KMS-11 (cell line): ENCODE results near the gene CCND2.

Experiments used
- H2AFZ ChIP-seq: fragments of 200-600 bp; sonication (generic); 2 replicates; pipeline ENCODE4 v1.6.1; 2016; ENCODE audit warnings: antibody characterized with exemption, mixed run types, low read depth
- H3K27ac ChIP-seq: fragments of 200-600 bp; sonication (generic); 2 replicates; pipeline ENCODE4 v1.6.1; 2016; ENCODE audit warnings: mild to moderate bottlenecking, mixed run types
- H3K27me3 ChIP-seq: fragments of 200-600 bp; sonication (generic); 2 replicates; pipeline ENCODE4 v1.6.1; 2017; ENCODE audit warnings: mild to moderate bottlenecking, low read depth, mixed run types, moderate library complexity; ENCODE audit not compliant: insufficient read depth
- H3K36me3 ChIP-seq: fragments of 200-600 bp; sonication (generic); 2 replicates; pipeline ENCODE4 v1.6.1; 2017; ENCODE audit warnings: mild to moderate bottlenecking, mixed run types; ENCODE audit not compliant: insufficient read depth
- H3K4me1 ChIP-seq: fragments of 200-600 bp; sonication (generic); 2 replicates; pipeline ENCODE4 v1.6.1; 2016; ENCODE audit warnings: mild to moderate bottlenecking, low read depth, mixed run types; ENCODE audit not compliant: poor library complexity, severe bottlenecking
- H3K4me2 ChIP-seq: fragments of 200-600 bp; sonication (generic); 2 replicates; pipeline ENCODE4 v1.7.0; 2016; ENCODE audit warnings: mild to moderate bottlenecking, mixed run types
- H3K4me3 ChIP-seq: fragments of 200-600 bp; sonication (generic); IDR thresholded peaks from 2 replicates; pipeline ENCODE4 v1.6.1; 2017; ENCODE audit warnings: low read depth, low read length, mixed read lengths; ENCODE audit not compliant: insufficient read depth
- H3K79me2 ChIP-seq: fragments of 200-600 bp; sonication (generic); 2 replicates; pipeline ENCODE4 v1.6.1; 2016; ENCODE audit warnings: low read depth, mixed run types; ENCODE audit not compliant: insufficient read depth
- H3K9ac ChIP-seq: fragments of 200-600 bp; sonication (generic); 2 replicates; pipeline ENCODE4 v1.6.1; 2016; ENCODE audit warnings: mild to moderate bottlenecking, mixed run types
- H4K20me1 ChIP-seq: fragments of 200-600 bp; sonication (generic); 2 replicates; pipeline ENCODE4 v1.6.1; 2016; ENCODE audit warnings: mild to moderate bottlenecking, mixed run types; ENCODE audit not compliant: insufficient read depth
- TF ChIP-seq, protein P1 (sequence below): fragments of 200-600 bp; sonication (generic); conservative IDR thresholded peaks from 2 replicates; pipeline ENCODE4 v1.6.1; 2017; ENCODE audit warnings: low read depth, mild to moderate bottlenecking, antibody characterized with exemption, low read length, moderate library complexity, mixed read lengths

CCND2 gene

DNA sequence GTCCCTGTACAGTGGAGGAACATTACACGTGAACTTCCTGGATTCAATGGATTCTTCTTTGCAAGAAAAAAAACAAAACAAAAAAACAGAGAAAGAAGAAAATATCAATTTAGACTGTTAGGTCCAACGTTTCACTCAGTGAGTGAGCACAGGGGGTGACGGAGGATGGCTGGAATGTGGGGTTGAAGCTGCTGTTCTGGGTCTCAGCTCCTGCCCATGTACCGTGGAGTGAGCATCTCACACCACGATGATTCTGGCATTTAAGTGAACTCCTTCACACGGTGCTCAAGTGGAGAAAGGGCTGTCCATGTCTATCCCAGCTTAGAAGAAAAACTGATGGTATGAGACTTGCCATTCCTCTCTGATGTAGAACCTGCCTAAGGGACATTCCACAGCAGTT lies 23.2 kb downstream of the CCND2 start:
- Histone ChIP-seq H3K4me3 (no peak overlapping the region), H3K9ac (no peak overlapping the region), H3K27me3 (no peaks in the 10 kb centered on the region), H2AFZ (no peak overlapping the region), H3K79me2 (peaks cover 62% of the 10 kb centered on the region), H3K4me1 (peaks cover 1% of the 10 kb centered on the region), H4K20me1 (peaks cover 55% of the 10 kb centered on the region), H3K4me2 (no peak overlapping the region), H3K36me3 (peaks cover 15% of the 10 kb centered on the region; the same call in 1 of the 2 replicates), H3K27ac (no peak overlapping the region)
- TF ChIP-seq, protein P1, sequence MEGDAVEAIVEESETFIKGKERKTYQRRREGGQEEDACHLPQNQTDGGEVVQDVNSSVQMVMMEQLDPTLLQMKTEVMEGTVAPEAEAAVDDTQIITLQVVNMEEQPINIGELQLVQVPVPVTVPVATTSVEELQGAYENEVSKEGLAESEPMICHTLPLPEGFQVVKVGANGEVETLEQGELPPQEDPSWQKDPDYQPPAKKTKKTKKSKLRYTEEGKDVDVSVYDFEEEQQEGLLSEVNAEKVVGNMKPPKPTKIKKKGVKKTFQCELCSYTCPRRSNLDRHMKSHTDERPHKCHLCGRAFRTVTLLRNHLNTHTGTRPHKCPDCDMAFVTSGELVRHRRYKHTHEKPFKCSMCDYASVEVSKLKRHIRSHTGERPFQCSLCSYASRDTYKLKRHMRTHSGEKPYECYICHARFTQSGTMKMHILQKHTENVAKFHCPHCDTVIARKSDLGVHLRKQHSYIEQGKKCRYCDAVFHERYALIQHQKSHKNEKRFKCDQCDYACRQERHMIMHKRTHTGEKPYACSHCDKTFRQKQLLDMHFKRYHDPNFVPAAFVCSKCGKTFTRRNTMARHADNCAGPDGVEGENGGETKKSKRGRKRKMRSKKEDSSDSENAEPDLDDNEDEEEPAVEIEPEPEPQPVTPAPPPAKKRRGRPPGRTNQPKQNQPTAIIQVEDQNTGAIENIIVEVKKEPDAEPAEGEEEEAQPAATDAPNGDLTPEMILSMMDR: no peak

DNA sequence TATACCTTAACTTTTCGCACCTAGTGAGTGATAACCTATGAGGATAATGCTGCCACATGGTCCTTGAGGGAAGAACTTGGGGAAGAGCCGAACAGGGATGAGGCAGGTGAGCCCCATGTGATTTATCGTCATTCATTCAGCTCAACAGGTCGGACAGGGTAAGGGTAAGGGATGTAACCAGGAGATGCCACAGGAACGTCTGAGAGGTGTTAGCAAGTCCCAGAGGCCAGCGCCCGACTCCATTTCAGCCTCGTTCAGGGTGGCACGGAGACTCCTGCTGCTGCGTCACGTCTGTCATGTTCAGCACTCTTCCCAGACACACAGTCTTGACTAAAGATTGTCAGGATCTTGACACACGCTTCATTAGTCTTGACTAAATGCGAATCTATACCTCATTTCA lies 24.1 kb downstream of the CCND2 start:
- H3K4me3 ChIP-seq: no peak overlapping the region
- peaks cover 53% of the 10 kb centered on the region for H3K79me2 ChIP-seq
- H2AFZ ChIP-seq: no peak overlapping the region
- peaks cover 50% of the 10 kb centered on the region for H4K20me1 ChIP-seq
- H3K36me3 ChIP-seq: peaks cover 18% of the 10 kb centered on the region; the same call in 1 of the 2 replicates
- no peaks in the 10 kb centered on the region for H3K27me3 ChIP-seq
- no peak overlapping the region for H3K4me2 ChIP-seq
- H3K9ac ChIP-seq: no peak overlapping the region
- no peak overlapping the region for H3K27ac ChIP-seq
- peaks cover 5% of the 10 kb centered on the region for H3K4me1 ChIP-seq
- TF ChIP-seq, protein P1: no peak

DNA sequence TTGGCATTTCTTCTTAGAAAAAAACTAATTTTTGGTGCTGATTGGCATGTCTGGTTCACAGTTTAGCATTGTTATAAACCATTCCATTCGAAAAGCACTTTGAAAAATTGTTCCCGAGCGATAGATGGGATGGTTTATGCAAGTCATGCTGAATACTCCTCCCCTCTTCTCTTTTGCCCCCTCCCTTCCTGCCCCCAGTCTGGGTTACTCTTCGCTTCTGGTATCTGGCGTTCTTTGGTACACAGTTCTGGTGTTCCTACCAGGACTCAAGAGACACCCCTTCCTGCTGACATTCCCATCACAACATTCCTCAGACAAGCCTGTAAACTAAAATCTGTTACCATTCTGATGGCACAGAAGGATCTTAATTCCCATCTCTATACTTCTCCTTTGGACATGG lies 27.3 kb downstream of the CCND2 start:
- no peak overlapping the region for H3K9ac ChIP-seq
- H3K36me3 ChIP-seq: peaks cover 23% of the 10 kb centered on the region; the same call in 1 of the 2 replicates
- H2AFZ ChIP-seq: no peak overlapping the region
- peaks cover 22% of the 10 kb centered on the region; the same call in 1 of the 2 replicates for H3K79me2 ChIP-seq
- TF ChIP-seq, protein P1: no peak
- H3K27ac ChIP-seq: no peak overlapping the region
- no peaks in the 10 kb centered on the region for H3K27me3 ChIP-seq
- no peak overlapping the region for H3K4me2 ChIP-seq
- no peak overlapping the region for H3K4me3 ChIP-seq
- H3K4me1 ChIP-seq: peaks cover 5% of the 10 kb centered on the region
- H4K20me1 ChIP-seq: peaks cover 31% of the 10 kb centered on the region; the same call in 1 of the 2 replicates

DNA sequence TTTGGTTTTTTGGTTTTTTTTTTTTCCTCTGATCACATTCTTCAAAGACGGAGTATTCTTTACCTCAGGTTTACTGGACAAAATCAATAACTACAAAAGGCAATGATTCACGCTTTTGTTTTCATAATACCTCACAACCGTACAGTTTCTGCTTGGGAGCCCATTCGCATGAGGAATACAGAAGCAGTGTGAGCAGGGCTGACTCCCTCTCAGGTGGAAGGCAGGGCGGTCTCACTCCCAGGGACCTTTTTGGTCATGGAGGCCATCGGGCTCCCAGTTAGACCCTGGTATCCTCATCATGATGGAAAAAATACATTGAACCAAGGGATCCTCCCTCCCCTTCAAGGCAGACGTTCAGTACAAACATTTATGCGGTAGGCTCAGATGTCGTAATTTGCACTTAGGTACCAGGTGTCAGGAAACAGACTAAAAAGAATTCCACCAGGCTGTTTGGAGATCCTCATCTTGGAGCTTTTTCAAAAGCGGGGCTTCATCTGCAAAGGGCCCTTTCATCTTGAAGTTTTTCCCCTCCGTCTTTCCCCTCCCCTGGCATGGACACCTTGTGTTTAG lies 28.5 kb downstream of the CCND2 start:
- Histone ChIP-seq H3K79me2 (peaks cover 13% of the 10 kb centered on the region; the same call in 1 of the 2 replicates), H3K4me1 (peaks cover 5% of the 10 kb centered on the region), H2AFZ (no peak overlapping the region), H3K27me3 (no peaks in the 10 kb centered on the region), H3K27ac (no peak overlapping the region), H3K36me3 (peaks cover 23% of the 10 kb centered on the region; the same call in 1 of the 2 replicates), H3K9ac (no peak overlapping the region), H3K4me3 (no peak overlapping the region), H3K4me2 (no peak overlapping the region), H4K20me1 (peaks cover 25% of the 10 kb centered on the region; the same call in 1 of the 2 replicates)
- TF ChIP-seq, protein P1: no peak
